ENCODE results near the gene CCDC27.

CCDC27 gene

GRCh38 chr1:3729594-3730542, 22.4 kb upstream of the CCDC27 start:
- FAIRE-seq (no peak), DNase-seq (ENCODE audit: insufficient read length, low spot score) (no peak)
- no peak for TF ChIP-seq PAX5 (IDR thresholded peaks at IDR 0.05; ENCODE audit: insufficient read depth, low read length, severe bottlenecking)
- no peak for TF ChIP-seq POU2F2 (IDR thresholded peaks at IDR 0.05; ENCODE audit: low read depth, low read length)
- no peak for TF ChIP-seq SPI1 (IDR thresholded peaks at IDR 0.05; ENCODE audit: low read depth, low read length)
- TF ChIP-seq TAF1 (IDR thresholded peaks at IDR 0.05; ENCODE audit: low read depth, low read length): no peak
- TF ChIP-seq POLR2AphosphoS5 (IDR thresholded peaks at IDR 0.05; ENCODE audit: low read depth, low read length): no peak
- TF ChIP-seq POLR2A (IDR thresholded peaks at IDR 0.05; ENCODE audit: low read depth, low read length): no peak

- no peak for DNase-seq (ENCODE audit: insufficient read length, low spot score)
- TF ChIP-seq POLR2AphosphoS5 (IDR thresholded peaks at IDR 0.05; ENCODE audit: low read depth, low read length) (no peak), POU2F2 (IDR thresholded peaks at IDR 0.05; ENCODE audit: low read depth, low read length) (no peak), TAF1 (IDR thresholded peaks at IDR 0.05; ENCODE audit: low read depth, low read length) (no peak), SPI1 (IDR thresholded peaks at IDR 0.05; ENCODE audit: low read depth, low read length) (no peak), POLR2A (IDR thresholded peaks at IDR 0.05; ENCODE audit: low read depth, low read length) (no peak), PAX5 (IDR thresholded peaks at IDR 0.05; ENCODE audit: insufficient read depth, low read length, severe bottlenecking) (no peak)
- no peak for FAIRE-seq
Observed at GRCh38 chr1:3730543-3731247, 21.6 kb upstream of the CCDC27 start.

GRCh38 chr1:3731583-3732433, 20.4 kb upstream of the CCDC27 start:
- TF ChIP-seq POU2F2 (IDR thresholded peaks at IDR 0.05; ENCODE audit: low read depth, low read length): no peak
- no peak for TF ChIP-seq TAF1 (IDR thresholded peaks at IDR 0.05; ENCODE audit: low read depth, low read length)
- no peak for TF ChIP-seq PAX5 (IDR thresholded peaks at IDR 0.05; ENCODE audit: insufficient read depth, low read length, severe bottlenecking)

GRCh38 chr1:3732434-3733093, 19.7 kb upstream of the CCDC27 start:
- DNase-seq (ENCODE audit: insufficient read length, low spot score): no peak
- TF ChIP-seq POU2F2 (IDR thresholded peaks at IDR 0.05; ENCODE audit: low read depth, low read length) (no peak), POLR2A (IDR thresholded peaks at IDR 0.05; ENCODE audit: low read depth, low read length) (no peak), PAX5 (IDR thresholded peaks at IDR 0.05; ENCODE audit: insufficient read depth, low read length, severe bottlenecking) (no peak), TAF1 (IDR thresholded peaks at IDR 0.05; ENCODE audit: low read depth, low read length) (no peak), SPI1 (IDR thresholded peaks at IDR 0.05; ENCODE audit: low read depth, low read length) (no peak), POLR2AphosphoS5 (IDR thresholded peaks at IDR 0.05; ENCODE audit: low read depth, low read length) (no peak)
- no peak for FAIRE-seq

More at GRCh38 chr1:3731583-3732433, 20.4 kb upstream of the CCDC27 start:
- DNase-seq (ENCODE audit: insufficient read length, low spot score) (no peak), FAIRE-seq (no peak)

- TF ChIP-seq SPI1 (IDR thresholded peaks at IDR 0.05; ENCODE audit: low read depth, low read length) (no peak), POLR2A (IDR thresholded peaks at IDR 0.05; ENCODE audit: low read depth, low read length) (no peak), POLR2AphosphoS5 (IDR thresholded peaks at IDR 0.05; ENCODE audit: low read depth, low read length) (no peak), POU2F2 (IDR thresholded peaks at IDR 0.05; ENCODE audit: low read depth, low read length) (no peak), PAX5 (IDR thresholded peaks at IDR 0.05; ENCODE audit: insufficient read depth, low read length, severe bottlenecking) (no peak), TAF1 (IDR thresholded peaks at IDR 0.05; ENCODE audit: low read depth, low read length) (no peak)
- FAIRE-seq: no peak
- no peak for DNase-seq (ENCODE audit: insufficient read length, low spot score)
Observed at GRCh38 chr1:3733094-3733882, 19.0 kb upstream of the CCDC27 start.

- no peak for DNase-seq (ENCODE audit: insufficient read length, low spot score)
- TF ChIP-seq TAF1 (IDR thresholded peaks at IDR 0.05; ENCODE audit: low read depth, low read length) (no peak), POU2F2 (IDR thresholded peaks at IDR 0.05; ENCODE audit: low read depth, low read length) (no peak), PAX5 (IDR thresholded peaks at IDR 0.05; ENCODE audit: insufficient read depth, low read length, severe bottlenecking) (no peak), POLR2AphosphoS5 (IDR thresholded peaks at IDR 0.05; ENCODE audit: low read depth, low read length) (no peak), POLR2A (IDR thresholded peaks at IDR 0.05; ENCODE audit: low read depth, low read length) (no peak), SPI1 (IDR thresholded peaks at IDR 0.05; ENCODE audit: low read depth, low read length) (no peak)
- no peak for FAIRE-seq
Observed at GRCh38 chr1:3733883-3734589, 18.2 kb upstream of the CCDC27 start.

- DNase-seq (ENCODE audit: insufficient read length, low spot score): no peak
- no peak for FAIRE-seq
- no peak for TF ChIP-seq POLR2AphosphoS5 (IDR thresholded peaks at IDR 0.05; ENCODE audit: low read depth, low read length)
- no peak for TF ChIP-seq PAX5 (IDR thresholded peaks at IDR 0.05; ENCODE audit: insufficient read depth, low read length, severe bottlenecking)
- no peak for TF ChIP-seq SPI1 (IDR thresholded peaks at IDR 0.05; ENCODE audit: low read depth, low read length)
- TF ChIP-seq TAF1 (IDR thresholded peaks at IDR 0.05; ENCODE audit: low read depth, low read length): no peak
- TF ChIP-seq POU2F2 (IDR thresholded peaks at IDR 0.05; ENCODE audit: low read depth, low read length): no peak
- no peak for TF ChIP-seq POLR2A (IDR thresholded peaks at IDR 0.05; ENCODE audit: low read depth, low read length)
Observed at GRCh38 chr1:3734602-3735001, 17.6 kb upstream of the CCDC27 start.

Measured in GM12891 (cell line).